GM21447 (cell line): Measurements from ENCODE around the gene HNRNPH3.

Experiments used
- ATAC-seq: cut with Tn5 transposase; IDR thresholded peaks from one replicate; pipeline ENCODE4 v1.9.1; 2021; ENCODE audit not compliant: unreplicated experiment

HNRNPH3 gene

DNA sequence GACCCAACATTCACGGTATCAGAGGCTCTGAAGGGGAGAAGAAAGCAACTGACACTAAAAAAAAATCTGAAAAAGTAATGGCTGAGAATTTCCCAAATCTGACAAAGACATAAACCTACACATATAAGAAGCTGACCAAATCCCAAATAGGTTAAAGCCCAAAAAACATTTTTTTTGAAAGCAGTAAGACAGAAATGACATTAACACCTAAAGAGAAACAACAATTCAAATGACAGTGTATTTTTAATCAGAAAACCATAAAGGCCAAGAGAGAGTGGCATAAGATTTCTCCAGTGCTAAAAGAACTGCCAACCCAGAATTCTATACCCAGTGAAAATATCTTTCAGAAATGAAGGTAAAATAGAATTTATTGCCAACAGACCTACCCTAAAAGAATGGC, 39.7 kb downstream of the HNRNPH3 start:
- no peak for ATAC-seq

DNA sequence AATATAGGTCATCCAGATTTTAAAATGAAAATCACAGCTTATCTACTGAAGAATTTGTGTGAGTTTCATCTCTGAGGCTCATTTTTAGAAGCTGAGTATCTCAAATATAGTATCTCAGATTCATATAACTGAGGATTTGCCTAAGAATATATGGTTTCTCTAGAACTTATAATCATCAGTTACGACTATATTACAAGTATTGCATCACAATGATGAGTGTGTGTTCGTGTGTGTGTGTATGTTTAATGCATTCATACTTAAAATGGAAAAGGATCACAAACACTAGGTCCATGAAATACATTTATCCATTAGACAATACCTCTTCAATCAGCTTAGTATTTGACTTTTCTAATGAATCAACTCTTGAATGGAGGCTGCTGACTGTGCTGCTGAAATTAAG, 53.9 kb downstream of the HNRNPH3 start:
- no peak for ATAC-seq
